HCT116 (cell line): ENCODE results near the gene MCRS1. TPM values are rescaled to one million over a fixed set of nuclear protein-coding genes. Genes with fewer than 3 reads are reported as not detected.

Experiments used
- ATAC-seq: fragments of 200-7000 bp; cut with Tn5 transposase; 2 replicates; pipeline ENCODE4 v1.9.1; 2020; ENCODE audit warnings: mild to moderate bottlenecking, moderate library complexity
- BruUV-seq: library from RNA; stranded (reverse); fragments of 400-500 nt; replicated peaks from 2 replicates; lab custom pipeline; 2021; lab: Mats Ljungman, UMichigan
- CTCF ChIA-PET: fragments of 300-600 bp; sonication (Branson Sonifier 250); formaldehyde crosslinking; loops from one replicate; lab custom pipeline; 2021; ENCODE audit warnings: antibody characterized with exemption; lab: Charles Lee
- POLR2A ChIA-PET: fragments of 300-600, 350-600 bp; sonication (Branson Sonifier 250); formaldehyde crosslinking; loops from one replicate; lab custom pipeline; 2021; ENCODE audit warnings: antibody characterized with exemption; lab: Charles Lee
- RAD21 ChIA-PET, 2 experiments: fragments of 300-600 bp; sonication (Branson Sonifier 250); formaldehyde crosslinking; loops; one replicate each; lab custom pipeline; 2023; ENCODE audit warnings: low total read pairs in 2 of 2; ENCODE audit not compliant: uncharacterized antibody in 2 of 2, unreplicated experiment in 2 of 2, low non-redundant PET in 1 of 2; lab: Charles Lee
- DNase-seq: peaks from one replicate; pipeline ENCODE4 v3.0.0-alpha.2; 2010; ENCODE audit warnings: low read depth, low spot score
- H2AFZ ChIP-seq: fragments of 200-600 bp; shearing (Covaris generic), sonication (generic); 2 replicates; pipeline ENCODE4 v1.6.1; 2017; ENCODE audit warnings: low read depth, mixed run types, mixed read lengths, antibody characterized with exemption, low read length; ENCODE audit not compliant: poor library complexity, severe bottlenecking
- H3K27ac ChIP-seq: 2 replicates; pipeline ENCODE4 v1.5.1; 2012; ENCODE audit warnings: low read depth, low read length
- H3K27me3 ChIP-seq: fragments of 200-600 bp; sonication (generic); 2 replicates; pipeline ENCODE4 v1.6.1; 2016; ENCODE audit warnings: mixed run types, low read length, mixed read lengths; ENCODE audit not compliant: insufficient read depth
- H3K36me3 ChIP-seq, 2 experiments: fragments of 200-500 bp in 1 of 2; fragments of 200-600 bp in 1 of 2; sonication (Bioruptor generic) in 1 of 2; sonication (generic) in 1 of 2; 2 replicates each; pipeline versions ENCODE4 v1.5.1 to v1.6.1; 2014 to 2016; ENCODE audit warnings: low read length in 2 of 2, inconsistent platforms in 1 of 2, mixed read lengths in 1 of 2, mixed run types in 1 of 2; ENCODE audit not compliant: insufficient read depth in 2 of 2, control insufficient read depth in 1 of 2
- H3K4me1 ChIP-seq, 2 experiments: fragments of 200-600 bp in 1 of 2; sonication (generic) in 1 of 2; 2 replicates each; pipeline versions ENCODE4 v1.5.1 to v1.6.1; 2012 to 2017; ENCODE audit warnings: low read length in 2 of 2, inconsistent platforms in 1 of 2, mild to moderate bottlenecking in 1 of 2, mixed read lengths in 1 of 2, mixed run types in 1 of 2, moderate library complexity in 1 of 2; ENCODE audit not compliant: insufficient read depth in 2 of 2, control insufficient read depth in 1 of 2
- H3K4me2 ChIP-seq: fragments of 200-600 bp; sonication (generic); 2 replicates; pipeline ENCODE4 v1.6.1; 2017; ENCODE audit warnings: mixed run types, low read length, mixed read lengths
- H3K4me3 ChIP-seq, 2 experiments: fragments of 200-600 bp in 1 of 2; sonication (generic) in 1 of 2; replicated peaks in 1 of 2; 2 replicates each; pipeline ENCODE4 v1.5.1; 2011 to 2016; ENCODE audit warnings: low read length in 2 of 2, control low read depth in 1 of 2, low read depth in 1 of 2, mild to moderate bottlenecking in 1 of 2, mixed read lengths in 1 of 2, mixed run types in 1 of 2
- H3K79me2 ChIP-seq: fragments of 200-600 bp; sonication (generic); 2 replicates; pipeline ENCODE4 v1.6.1; 2017; ENCODE audit warnings: mild to moderate bottlenecking, mixed run types, low read length, moderate library complexity, mixed read lengths; ENCODE audit not compliant: insufficient read depth
- H3K9ac ChIP-seq: fragments of 200-600 bp; sonication (generic); 2 replicates; pipeline ENCODE4 v1.6.1; 2016; ENCODE audit warnings: low read length, mixed read lengths
- H3K9me2 ChIP-seq: fragments of 200-600 bp; sonication (generic), shearing (Covaris generic); 2 replicates; pipeline ENCODE4 v1.6.1; 2017; ENCODE audit warnings: mixed run types, mild to moderate bottlenecking, moderate library complexity; ENCODE audit not compliant: insufficient read depth
- H3K9me3 ChIP-seq, 2 experiments: fragments of 200-500 bp in 1 of 2; fragments of 200-600 bp in 1 of 2; sonication (Bioruptor generic) in 1 of 2; sonication (generic) in 1 of 2; 2 replicates each; pipeline ENCODE4 v1.6.1; 2014 to 2017; ENCODE audit warnings: low read length in 2 of 2, mixed read lengths in 2 of 2, inconsistent platforms in 1 of 2, low read depth in 1 of 2, mild to moderate bottlenecking in 1 of 2, mixed run types in 1 of 2, moderate library complexity in 1 of 2; ENCODE audit not compliant: control insufficient read depth in 1 of 2, insufficient read depth in 1 of 2
- H4K20me1 ChIP-seq: fragments of 200-600 bp; sonication (generic), shearing (Covaris generic); 2 replicates; pipeline ENCODE4 v1.6.1; 2017; ENCODE audit warnings: mixed run types, mild to moderate bottlenecking, moderate library complexity; ENCODE audit not compliant: insufficient read depth
- CBX3 ChIP-seq: IDR thresholded peaks from 2 replicates; pipeline ENCODE4 v1.6.1; 2012; ENCODE audit warnings: low read depth
- CEBPB ChIP-seq: IDR thresholded peaks from 2 replicates; pipeline ENCODE4 v1.6.1; 2012; ENCODE audit warnings: low read depth
- EZH2 ChIP-seq: fragments of 200-600 bp; sonication (generic); IDR thresholded peaks from 2 replicates; pipeline ENCODE4 v1.6.1; 2017; ENCODE audit warnings: antibody characterized with exemption, mixed run types
- EZH2phosphoT487 ChIP-seq: fragments of 200-600 bp; IDR thresholded peaks from 2 replicates; pipeline ENCODE4 v1.6.1; 2018; ENCODE audit warnings: antibody characterized with exemption, borderline replicate concordance
- FOSL1 ChIP-seq: IDR thresholded peaks from 2 replicates; pipeline ENCODE4 v1.6.1; 2012; ENCODE audit warnings: low read depth
- POLR2AphosphoS5 ChIP-seq: IDR thresholded peaks from 2 replicates; pipeline ENCODE4 v1.6.1; 2011; ENCODE audit warnings: mild to moderate bottlenecking, low read depth, low read length, moderate library complexity
- SIN3A ChIP-seq: IDR thresholded peaks from 2 replicates; pipeline ENCODE4 v1.6.1; 2012; ENCODE audit warnings: low read depth
- SP1 ChIP-seq: IDR thresholded peaks from 2 replicates; pipeline ENCODE4 v1.6.1; 2012; ENCODE audit warnings: low read depth
- SRF ChIP-seq: IDR thresholded peaks from 2 replicates; pipeline ENCODE4 v1.6.1; 2012; ENCODE audit warnings: low read depth
- YY1 ChIP-seq: IDR thresholded peaks from 2 replicates; pipeline ENCODE4 v1.6.1; 2011; ENCODE audit warnings: low read length, low read depth, moderate library complexity, mild to moderate bottlenecking; ENCODE audit not compliant: insufficient replicate concordance; ENCODE audit errors: extremely low read depth
- intact Hi-C: fragments of 100-400 bp; cut with micrococcal nuclease; formaldehyde crosslinking; loops from 2 replicates; pipeline ENCODE4 v1.10.0; 2022
- total RNA-seq: library from RNA; stranded (reverse); gene quantifications from one replicate; pipeline ENCODE4 v1.2.1, GENCODE V29; 2021; ENCODE audit not compliant: unreplicated experiment
- TF ChIP-seq, protein P1 (sequence below): IDR thresholded peaks from 2 replicates; pipeline ENCODE4 v1.6.1; 2012

Gene MCRS1
- total RNA-seq, 1 experiment from 2014 or later, result 91.9 TPM

DNA sequence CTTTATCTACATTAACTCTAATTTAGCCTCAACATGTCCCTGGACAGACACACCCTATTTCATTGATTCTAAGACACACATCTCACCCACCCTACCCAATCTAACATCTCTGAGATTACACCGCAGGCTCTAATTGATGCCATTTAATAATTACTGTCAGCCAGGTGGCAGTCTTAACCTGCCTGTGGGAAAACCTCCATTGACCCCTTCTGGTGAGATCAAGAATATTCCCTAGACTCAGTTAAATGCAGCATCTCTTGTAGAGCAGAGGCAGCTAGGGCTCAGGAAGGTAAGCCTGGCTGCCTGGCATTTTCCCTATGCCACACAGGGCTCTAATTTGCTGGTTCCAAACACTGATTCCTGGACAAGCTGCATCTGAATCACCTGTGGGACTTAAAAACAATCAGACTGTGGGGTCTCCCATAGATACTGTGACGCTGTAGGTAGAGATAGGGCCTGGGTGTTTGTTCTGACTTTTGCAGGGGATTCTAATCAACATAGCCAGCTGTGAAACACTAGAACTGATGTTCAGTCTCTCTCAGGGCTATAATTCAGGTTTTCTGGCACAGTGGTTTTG lies 14.3 kb downstream of the MCRS1 start (continued):
- TF ChIP-seq YY1 (peak; percentile 55), CEBPB (no peak)

DNA sequence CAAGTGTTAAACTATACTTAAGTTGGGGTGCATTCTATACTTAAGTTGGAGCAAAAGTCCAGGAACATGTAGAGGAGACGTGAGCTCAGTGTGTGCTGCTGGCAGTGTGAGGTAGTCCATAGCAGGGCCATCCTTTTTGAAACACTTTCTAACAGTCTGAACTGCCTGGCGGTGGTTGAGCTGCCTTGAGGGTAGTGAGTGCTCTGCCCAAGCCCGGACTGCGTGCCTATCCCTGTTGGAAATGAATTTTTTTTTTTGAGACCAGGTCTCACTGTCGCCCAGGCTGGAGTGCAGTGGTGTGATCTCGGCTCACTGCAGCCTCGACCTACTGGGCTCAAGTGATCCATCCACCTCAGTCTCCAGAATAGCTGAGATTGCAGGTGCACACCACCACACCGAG lies 15.0 kb downstream of the MCRS1 start:
- H2AFZ ChIP-seq, result no peak overlapping the region
- no peaks in the 10 kb centered on the region for H3K9me3 ChIP-seq
- TF ChIP-seq SP1 (no peak), SIN3A (no peak), CBX3 (no peak), FOSL1 (no peak), EZH2phosphoT487 (no peak)
- no peaks in the 10 kb centered on the region for H3K36me3 ChIP-seq
- no peak overlapping the region for H3K27ac ChIP-seq
- RAD21 ChIA-PET, result interaction anchor here (0.6 to 1.5 kb wide), 4 partner anchors 194 to 353 kb away, joined by 3 to 6 read pairs (median 4); no protein-coding TSS in a partner anchor
- no TSS peak for BruUV-seq
- ATAC-seq (no peak), DNase-seq (no peak)
- H3K4me3 ChIP-seq, result no peak overlapping the region
- H3K4me1 ChIP-seq, result peaks cover 0 to 5% of the 10 kb centered on the region in 2 experiments; a peak in 2 of 4 replicates
- H3K9ac ChIP-seq, result no peak overlapping the region
- intact Hi-C loops, result loop anchor here (1.0 kb wide), 1 partner anchor 195 kb away; no protein-coding TSS in a partner anchor
- H3K79me2 ChIP-seq, result no peaks in the 10 kb centered on the region
- H3K27me3 ChIP-seq, result no peaks in the 10 kb centered on the region
- H4K20me1 ChIP-seq, result no peaks in the 10 kb centered on the region
- H3K9me2 ChIP-seq, result no peaks in the 10 kb centered on the region
- no peak overlapping the region for H3K4me2 ChIP-seq
- CTCF ChIA-PET, result interaction anchor here (1.0 to 4.2 kb wide), 6 partner anchors 28 to 221 kb away, joined by 5 to 69 read pairs (median 11); partner anchors contain the start of gene SPATS2
- POLR2A ChIA-PET, result interaction anchor here (0.6 to 2.6 kb wide), 3 partner anchors 186 to 256 kb away, joined by 4 to 14 read pairs (median 5); partner anchors contain the start of gene SPATS2

DNA sequence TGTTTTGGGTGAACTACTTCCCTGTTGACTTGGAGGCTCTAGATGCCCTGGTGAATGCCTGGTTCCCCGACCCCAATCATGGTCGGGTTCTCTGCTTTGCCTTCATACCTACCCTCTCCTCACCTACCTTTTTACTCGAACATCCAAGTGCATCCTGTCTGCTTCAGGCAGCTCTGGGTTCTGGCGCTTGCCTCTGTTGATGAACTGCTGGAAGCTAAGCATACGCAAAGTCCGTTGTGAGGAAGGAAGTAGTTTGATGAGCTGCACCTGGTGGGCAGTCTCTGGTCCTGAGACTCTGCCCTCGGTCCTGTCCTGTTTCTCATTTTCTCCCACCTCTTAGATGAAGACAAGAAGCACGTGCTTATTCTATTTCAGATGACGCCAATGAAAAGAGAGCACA lies 15.5 kb downstream of the MCRS1 start:
- H3K27me3 ChIP-seq, result no peaks in the 10 kb centered on the region
- ChIA-PET CTCF (interaction anchor here (1.4 to 4.2 kb wide), 5 partner anchors 28 to 194 kb away, joined by 5 to 69 read pairs (median 13); partner anchors contain the start of gene SPATS2), RAD21 (interaction anchor here (0.6 to 1.5 kb wide), 2 partner anchors 194 to 195 kb away, joined by 3 to 6 read pairs; no protein-coding TSS in a partner anchor), POLR2A (interaction anchor here (0.6 to 2.6 kb wide), 3 partner anchors 186 to 255 kb away, joined by 4 to 14 read pairs (median 5); partner anchors contain the start of gene SPATS2)
- H3K79me2 ChIP-seq, result no peaks in the 10 kb centered on the region
- no peak overlapping the region for H3K27ac ChIP-seq
- no peak overlapping the region for H3K4me2 ChIP-seq
- no peaks in the 10 kb centered on the region for H3K36me3 ChIP-seq
- intact Hi-C loops, result no loop called here
- no peaks in the 10 kb centered on the region for H3K9me3 ChIP-seq
- peaks cover 0 to 5% of the 10 kb centered on the region in 2 experiments; a peak in 2 of 4 replicates for H3K4me1 ChIP-seq
- H4K20me1 ChIP-seq, result no peaks in the 10 kb centered on the region
- TF ChIP-seq POLR2AphosphoS5 (no peak), EZH2 (no peak), SRF (no peak)
- TF ChIP-seq, protein P1, sequence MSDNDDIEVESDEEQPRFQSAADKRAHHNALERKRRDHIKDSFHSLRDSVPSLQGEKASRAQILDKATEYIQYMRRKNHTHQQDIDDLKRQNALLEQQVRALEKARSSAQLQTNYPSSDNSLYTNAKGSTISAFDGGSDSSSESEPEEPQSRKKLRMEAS, result no peak
- H3K9ac ChIP-seq, result no peak overlapping the region
- no peak overlapping the region for H3K4me3 ChIP-seq
- H3K9me2 ChIP-seq, result no peaks in the 10 kb centered on the region
- ATAC-seq (no peak), DNase-seq (no peak)
- no peak overlapping the region for H2AFZ ChIP-seq
- no TSS peak for BruUV-seq
